Hepatocyte (in vitro differentiated cells): ENCODE measurements around the gene MACO1.

Experiments
- EZH2 ChIP-seq: fragments of 200-600 bp; sonication (generic); IDR thresholded peaks from 2 replicates; pipeline ENCODE4 v1.6.1; 2016; ENCODE audit warnings: antibody characterized with exemption, mild to moderate bottlenecking, borderline replicate concordance
- EZH2phosphoT487 ChIP-seq: fragments of 200-600 bp; sonication (generic); IDR thresholded peaks from one replicate; pipeline ENCODE4 v1.6.1; 2018; ENCODE audit warnings: antibody characterized with exemption, mild to moderate bottlenecking, low read depth, moderate library complexity; ENCODE audit not compliant: unreplicated experiment, severe bottlenecking
- TF ChIP-seq, protein P1 (sequence below): fragments of 200-600 bp; sonication (generic); IDR thresholded peaks from 2 replicates; pipeline ENCODE4 v1.5.1; 2016; ENCODE audit warnings: antibody characterized with exemption, mild to moderate bottlenecking; ENCODE audit not compliant: poor library complexity

DNA sequence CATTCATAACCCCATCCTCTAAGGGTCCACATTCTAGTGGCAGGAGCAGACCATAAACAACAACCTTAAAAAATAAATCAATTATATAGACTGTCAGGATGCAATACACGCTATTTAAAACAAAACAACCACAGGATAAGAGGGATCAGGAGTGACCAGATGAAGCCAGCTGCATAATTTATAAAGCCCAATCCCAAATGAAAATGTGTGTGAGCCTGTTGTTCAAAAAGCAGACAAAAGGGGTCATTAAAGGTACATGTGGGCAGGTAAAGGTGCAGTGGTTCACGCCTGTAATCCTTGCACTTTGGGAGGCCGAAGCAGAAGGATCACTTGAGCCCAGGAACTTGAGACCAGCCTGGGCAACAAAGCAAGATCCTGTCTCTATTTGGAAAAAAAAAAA, 102.3 kb downstream of the MACO1 start:
- TF ChIP-seq, protein P1, sequence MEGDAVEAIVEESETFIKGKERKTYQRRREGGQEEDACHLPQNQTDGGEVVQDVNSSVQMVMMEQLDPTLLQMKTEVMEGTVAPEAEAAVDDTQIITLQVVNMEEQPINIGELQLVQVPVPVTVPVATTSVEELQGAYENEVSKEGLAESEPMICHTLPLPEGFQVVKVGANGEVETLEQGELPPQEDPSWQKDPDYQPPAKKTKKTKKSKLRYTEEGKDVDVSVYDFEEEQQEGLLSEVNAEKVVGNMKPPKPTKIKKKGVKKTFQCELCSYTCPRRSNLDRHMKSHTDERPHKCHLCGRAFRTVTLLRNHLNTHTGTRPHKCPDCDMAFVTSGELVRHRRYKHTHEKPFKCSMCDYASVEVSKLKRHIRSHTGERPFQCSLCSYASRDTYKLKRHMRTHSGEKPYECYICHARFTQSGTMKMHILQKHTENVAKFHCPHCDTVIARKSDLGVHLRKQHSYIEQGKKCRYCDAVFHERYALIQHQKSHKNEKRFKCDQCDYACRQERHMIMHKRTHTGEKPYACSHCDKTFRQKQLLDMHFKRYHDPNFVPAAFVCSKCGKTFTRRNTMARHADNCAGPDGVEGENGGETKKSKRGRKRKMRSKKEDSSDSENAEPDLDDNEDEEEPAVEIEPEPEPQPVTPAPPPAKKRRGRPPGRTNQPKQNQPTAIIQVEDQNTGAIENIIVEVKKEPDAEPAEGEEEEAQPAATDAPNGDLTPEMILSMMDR = no peak
- no peak for TF ChIP-seq EZH2
- no peak for TF ChIP-seq EZH2phosphoT487
